Stimulated activated effector memory CD8-positive, alpha-beta T cell treated with anti-CD3 and anti-CD28 coated beads, Interleukin-12 subunit alpha, Interleukin-12 subunit beta, amount 100 ng/mL, for 72 hours (primary cell): Measurements from ENCODE around the gene RIMS1.
"Not testable (repeated sequence)": the region's sequence is repeated elsewhere in the genome, so short reads cannot be mapped to it uniquely, and the experiment has no call there.

Experiments
- ATAC-seq: fragments of 150-1000 bp; cut with Tn5 transposase; 2 replicates; pipeline ENCODE4 v1.10.0; 2021
- DNase-seq, 2 donors: peaks; one replicate each; pipeline ENCODE4 v3.0.0; 2021 to 2022; ENCODE audit warnings: low spot score in 2 of 2
- H3K27ac Mint-ChIP-seq: one replicate; pipeline ENCODE4 v1.8.0; 2022; ENCODE audit warnings: mild to moderate bottlenecking, mixed read lengths
- H3K36me3 Mint-ChIP-seq: one replicate; pipeline ENCODE4 v1.8.0; 2022; ENCODE audit warnings: mild to moderate bottlenecking, mixed read lengths
- H3K4me1 Mint-ChIP-seq: one replicate; pipeline ENCODE4 v1.8.0; 2022; ENCODE audit warnings: mixed read lengths
- H3K4me3 Mint-ChIP-seq: one replicate; pipeline ENCODE4 v1.8.0; 2022; ENCODE audit warnings: mild to moderate bottlenecking, mixed read lengths
- H3K9me3 Mint-ChIP-seq: one replicate; pipeline ENCODE4 v1.8.0; 2022; ENCODE audit warnings: mixed read lengths

Gene RIMS1

GRCh38 chr6:72275888-72276287, 389.5 kb downstream of the RIMS1 start:
- H3K4me1 Mint-ChIP-seq, result no peaks in the 10 kb centered on the region
- H3K36me3 Mint-ChIP-seq, result no peaks in the 10 kb centered on the region
- no peak for ATAC-seq

GRCh38 chr6:72282201-72282600, 395.9 kb downstream of the RIMS1 start:
- DNase-seq (no peak), ATAC-seq (no peak)
- Mint-ChIP-seq H3K9me3 (peaks cover 2% of the 10 kb centered on the region), H3K36me3 (no peaks in the 10 kb centered on the region), H3K4me3 (no peak overlapping the region), H3K4me1 (no peaks in the 10 kb centered on the region), H3K27ac (no peak overlapping the region)

More at GRCh38 chr6:72275888-72276287, 389.5 kb downstream of the RIMS1 start:
- no peaks in the 10 kb centered on the region for H3K9me3 Mint-ChIP-seq
- no peak overlapping the region for H3K4me3 Mint-ChIP-seq
- no peak overlapping the region for H3K27ac Mint-ChIP-seq
- DNase-seq, result no peak

DNA sequence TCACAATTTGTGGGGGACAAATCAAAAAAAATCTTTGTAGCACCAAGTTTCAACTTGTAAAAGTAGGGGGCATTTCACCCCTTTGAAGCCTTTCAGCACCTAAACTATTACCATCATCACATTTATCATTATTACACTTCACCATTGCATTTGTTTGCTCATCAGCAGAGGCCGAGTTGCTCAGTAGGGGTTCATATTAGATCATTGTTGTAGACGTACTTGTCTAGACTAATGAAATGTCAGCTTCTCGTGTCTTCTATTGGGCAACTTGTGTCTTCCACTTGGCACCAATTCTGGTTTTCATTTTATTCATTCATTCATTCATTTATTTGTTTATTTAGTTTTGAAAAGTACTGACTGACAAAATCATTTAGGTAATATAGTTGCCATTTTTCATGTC, 397.2 kb downstream of the RIMS1 start:
- Mint-ChIP-seq H3K4me3 (no peak overlapping the region), H3K27ac (no peak overlapping the region), H3K36me3 (no peaks in the 10 kb centered on the region)

DNA sequence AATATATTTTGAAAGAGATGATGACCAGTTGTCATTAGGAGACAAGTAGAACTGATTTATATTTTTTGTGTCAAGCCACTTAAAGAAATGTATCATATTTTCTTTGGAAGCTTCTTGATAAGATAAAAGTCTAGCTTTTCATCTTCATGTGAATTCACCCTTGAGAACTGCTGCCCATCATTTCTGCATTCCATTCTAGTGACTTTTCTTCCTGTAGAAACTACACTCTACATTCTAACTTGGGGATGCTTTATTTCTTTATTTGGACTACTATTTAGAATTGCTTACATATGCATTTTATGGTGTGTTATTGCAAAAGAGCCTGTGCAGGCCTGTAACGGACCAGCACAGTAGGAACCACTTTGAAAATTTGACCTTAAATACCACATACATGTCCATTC, 400.6 kb downstream of the RIMS1 start:
- ATAC-seq (no peak), DNase-seq (no peak)
- no peak overlapping the region for H3K4me3 Mint-ChIP-seq
- H3K4me1 Mint-ChIP-seq, result no peaks in the 10 kb centered on the region
- H3K9me3 Mint-ChIP-seq, result peaks cover 7% of the 10 kb centered on the region
- no peak overlapping the region for H3K27ac Mint-ChIP-seq
- no peaks in the 10 kb centered on the region for H3K36me3 Mint-ChIP-seq

More for the DNA sequence above, 397.2 kb downstream of the RIMS1 start:
- Mint-ChIP-seq H3K9me3 (peaks cover 5% of the 10 kb centered on the region), H3K4me1 (no peaks in the 10 kb centered on the region)
- ATAC-seq (no peak), DNase-seq (no peak)

- DNase-seq (no peak), ATAC-seq (no peak)
- Mint-ChIP-seq H3K9me3 (peaks cover 7% of the 10 kb centered on the region), H3K27ac (no peak overlapping the region), H3K4me3 (no peak overlapping the region), H3K4me1 (no peaks in the 10 kb centered on the region), H3K36me3 (no peaks in the 10 kb centered on the region)
Observed at GRCh38 chr6:72287801-72288200, 401.5 kb downstream of the RIMS1 start.

- Mint-ChIP-seq H3K36me3 (no peaks in the 10 kb centered on the region), H3K4me1 (no peaks in the 10 kb centered on the region), H3K27ac (no peak overlapping the region), H3K4me3 (no peak overlapping the region), H3K9me3 (peaks cover 7% of the 10 kb centered on the region)
- ATAC-seq (no peak), DNase-seq (no peak)
Observed at GRCh38 chr6:72288592-72288991, 402.2 kb downstream of the RIMS1 start.

GRCh38 chr6:72290620-72291019, 404.3 kb downstream of the RIMS1 start:
- Mint-ChIP-seq H3K9me3 (peaks cover 4% of the 10 kb centered on the region), H3K4me3 (no peak overlapping the region), H3K4me1 (no peaks in the 10 kb centered on the region), H3K36me3 (no peaks in the 10 kb centered on the region), H3K27ac (no peak overlapping the region)
- ATAC-seq (no peak), DNase-seq (no peak)

GRCh38 chr6:72296375-72296774, 410.0 kb downstream of the RIMS1 start:
- Mint-ChIP-seq H3K4me1 (no peaks in the 10 kb centered on the region), H3K9me3 (peaks cover 3% of the 10 kb centered on the region), H3K36me3 (no peaks in the 10 kb centered on the region), H3K4me3 (no peak overlapping the region), H3K27ac (no peak overlapping the region)
- DNase-seq (no peak), ATAC-seq (no peak)

- Mint-ChIP-seq H3K36me3 (no peaks in the 10 kb centered on the region), H3K4me3 (no peak overlapping the region), H3K9me3 (peaks cover under 1% of the 10 kb centered on the region), H3K27ac (no peak overlapping the region), H3K4me1 (no peaks in the 10 kb centered on the region)
- DNase-seq, result no peak
- no peak for ATAC-seq
Observed at GRCh38 chr6:72305971-72306370, 419.6 kb downstream of the RIMS1 start.

GRCh38 chr6:72316675-72317380, 430.5 kb downstream of the RIMS1 start:
- ATAC-seq (peak; percentile 43), DNase-seq (no peak)
- no peak overlapping the region for H3K27ac Mint-ChIP-seq
- H3K36me3 Mint-ChIP-seq, result no peaks in the 10 kb centered on the region
- H3K9me3 Mint-ChIP-seq, result no peaks in the 10 kb centered on the region
- no peak overlapping the region for H3K4me3 Mint-ChIP-seq
- no peaks in the 10 kb centered on the region for H3K4me1 Mint-ChIP-seq

- DNase-seq (no peak), ATAC-seq (no peak)
- no peak overlapping the region for H3K4me3 Mint-ChIP-seq
- H3K9me3 Mint-ChIP-seq, result peaks cover 3% of the 10 kb centered on the region
- no peaks in the 10 kb centered on the region for H3K36me3 Mint-ChIP-seq
- no peak overlapping the region for H3K27ac Mint-ChIP-seq
- H3K4me1 Mint-ChIP-seq, result no peaks in the 10 kb centered on the region
Observed at GRCh38 chr6:72321788-72322187, 435.4 kb downstream of the RIMS1 start.

DNA sequence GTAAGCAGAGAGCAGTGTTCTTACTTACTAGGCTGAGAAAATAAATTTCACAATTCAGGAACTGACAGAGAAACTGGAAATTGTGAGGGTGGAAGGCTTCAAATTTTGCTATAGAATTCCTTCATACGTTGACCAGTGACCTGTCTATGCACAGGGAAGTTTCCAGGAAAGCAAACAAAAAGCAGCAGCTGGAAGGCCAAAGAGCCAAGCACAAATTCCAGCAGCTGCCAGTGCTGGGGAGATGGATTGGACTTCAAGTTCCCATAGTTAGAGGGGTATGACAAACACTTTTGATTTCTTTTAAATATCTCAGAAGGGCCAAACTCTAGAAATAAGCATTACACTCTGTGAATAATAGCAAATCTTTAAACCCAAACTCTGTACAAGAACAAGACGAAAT, 436.4 kb downstream of the RIMS1 start:
- H3K4me1 Mint-ChIP-seq, result no peaks in the 10 kb centered on the region
- H3K9me3 Mint-ChIP-seq, result peaks cover 3% of the 10 kb centered on the region
- no peak overlapping the region for H3K4me3 Mint-ChIP-seq
- ATAC-seq, result no peak
- H3K36me3 Mint-ChIP-seq, result no peaks in the 10 kb centered on the region
- H3K27ac Mint-ChIP-seq, result no peak overlapping the region
- DNase-seq, result no peak

DNA sequence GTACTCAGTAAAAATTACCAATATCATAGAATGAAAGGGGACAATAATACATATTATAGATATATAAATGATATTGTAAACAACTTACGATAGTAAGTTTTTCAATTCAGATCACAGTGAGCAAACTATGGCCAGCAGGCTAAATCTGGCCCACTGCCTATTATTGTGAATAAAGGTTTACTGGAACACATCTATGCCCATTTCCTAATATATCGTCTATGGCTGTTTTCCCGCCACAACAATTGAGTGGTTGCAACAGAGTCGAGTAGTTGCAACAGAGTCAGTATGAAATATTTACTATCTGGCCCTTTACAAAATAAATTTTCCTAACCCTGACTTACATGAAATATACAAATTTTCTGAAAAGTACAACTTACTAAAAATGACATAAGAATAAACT, 438.2 kb downstream of the RIMS1 start:
- ATAC-seq (no peak), DNase-seq (no peak)
- no peaks in the 10 kb centered on the region for H3K36me3 Mint-ChIP-seq
- no peak overlapping the region for H3K27ac Mint-ChIP-seq
- peaks cover 5% of the 10 kb centered on the region for H3K9me3 Mint-ChIP-seq
- H3K4me3 Mint-ChIP-seq, result no peak overlapping the region
- H3K4me1 Mint-ChIP-seq, result no peaks in the 10 kb centered on the region

DNA sequence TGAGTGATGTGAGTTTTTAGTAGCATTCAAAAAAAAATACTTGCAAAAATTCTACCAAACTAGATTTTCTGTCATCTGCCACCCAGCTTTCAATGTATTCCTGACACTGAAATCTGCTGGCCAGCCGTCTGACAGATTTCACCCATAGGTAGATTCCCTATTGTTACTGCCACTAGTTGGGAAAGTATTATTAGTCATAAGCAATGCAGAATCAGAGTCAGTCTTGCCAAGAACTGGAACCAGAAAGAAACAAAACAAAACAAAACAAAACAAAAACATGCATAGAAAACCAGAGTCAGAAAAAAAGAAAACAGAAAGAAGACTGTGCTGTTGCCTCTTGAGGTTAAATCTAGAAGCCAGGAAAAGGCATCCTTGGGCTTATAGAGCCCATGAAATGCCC, 442.4 kb downstream of the RIMS1 start:
- DNase-seq, result no peak
- ATAC-seq, result no peak
- no peaks in the 10 kb centered on the region for H3K36me3 Mint-ChIP-seq
- no peak overlapping the region for H3K4me3 Mint-ChIP-seq
- H3K27ac Mint-ChIP-seq, result no peak overlapping the region
- H3K9me3 Mint-ChIP-seq, result peaks cover 6% of the 10 kb centered on the region
- H3K4me1 Mint-ChIP-seq, result no peaks in the 10 kb centered on the region

DNA sequence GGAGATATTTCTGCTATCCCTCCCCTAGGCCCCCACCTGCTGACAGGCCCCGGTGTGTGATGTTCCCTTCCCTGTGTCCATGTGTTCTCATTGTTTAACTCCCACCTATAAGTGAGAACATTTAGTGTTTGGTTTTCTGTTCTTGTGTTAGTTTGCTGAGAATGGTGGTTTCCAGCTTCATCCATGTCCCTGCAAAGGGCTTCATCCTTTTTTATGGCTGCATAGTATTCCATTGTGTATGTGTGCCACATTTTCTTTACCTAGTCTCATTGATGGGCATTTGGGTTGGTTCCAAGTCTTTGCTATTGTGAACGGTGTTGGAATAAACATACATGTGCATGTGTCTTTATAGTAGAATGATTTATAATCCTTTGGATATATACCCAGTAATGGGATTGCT, 448.9 kb downstream of the RIMS1 start:
- not testable (repeated sequence) for DNase-seq, H3K4me1 Mint-ChIP-seq, H3K9me3 Mint-ChIP-seq, H3K27ac Mint-ChIP-seq, H3K36me3 Mint-ChIP-seq, ATAC-seq, H3K4me3 Mint-ChIP-seq

DNA sequence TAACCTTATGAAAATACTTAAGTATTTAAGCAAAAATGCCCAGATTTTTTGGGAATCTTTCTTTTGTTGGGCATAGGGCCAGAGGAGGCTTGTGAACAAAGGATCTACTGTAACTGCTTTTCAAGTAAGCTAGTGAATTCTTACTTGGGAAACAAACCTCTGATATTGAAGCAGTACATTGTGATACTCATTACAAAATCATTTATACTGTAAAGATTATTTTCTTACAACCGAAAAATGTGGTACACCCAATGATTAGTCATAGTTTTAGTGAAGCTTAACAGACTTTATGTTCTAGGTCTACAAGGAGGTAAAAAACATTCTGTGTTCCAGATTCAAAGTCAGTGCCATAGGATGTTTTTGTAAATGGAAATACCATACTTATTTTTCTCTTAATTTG, 462.6 kb downstream of the RIMS1 start:
- Mint-ChIP-seq H3K4me1 (no peaks in the 10 kb centered on the region), H3K27ac (no peak overlapping the region), H3K36me3 (no peaks in the 10 kb centered on the region), H3K4me3 (no peak overlapping the region), H3K9me3 (no peaks in the 10 kb centered on the region)
- ATAC-seq (no peak), DNase-seq (no peak)
